Lung (tissue), 12 donors: ENCODE measurements around the gene PHF12. TPM values are rescaled to one million over a fixed set of nuclear protein-coding genes. Genes with fewer than 3 reads are reported as not detected.

Experiments used
- ATAC-seq: fragments of 200-7000 bp; cut with Tn5 transposase; one replicate; pipeline ENCODE4 v1.9.1; 2020; ENCODE audit warnings: moderate number of reproducible peaks; ENCODE audit not compliant: insufficient read depth, low FRiP score
- DNase-seq, 3 donors: peaks; one replicate each; pipeline ENCODE4 v3.0.0-alpha.2; 2013 to 2017
- H3K27ac ChIP-seq, 2 donors: one replicate each; pipeline ENCODE4 v1.5.1; 2013; ENCODE audit warnings: mild to moderate bottlenecking in 2 of 2, moderate library complexity in 2 of 2, control low read depth in 1 of 2, inconsistent platforms in 1 of 2, low read depth in 1 of 2, low read length in 1 of 2
- H3K27me3 ChIP-seq, 3 donors: one replicate each; pipeline ENCODE4 v1.5.1; 2013; ENCODE audit warnings: low read length in 2 of 3; ENCODE audit not compliant: control insufficient read depth in 3 of 3, insufficient read depth in 3 of 3
- H3K36me3 ChIP-seq, 4 donors: one replicate each; pipeline ENCODE4 v1.5.1; 2013; ENCODE audit warnings: low read length in 4 of 4, mild to moderate bottlenecking in 1 of 4, moderate library complexity in 1 of 4; ENCODE audit not compliant: control insufficient read depth in 4 of 4, insufficient read depth in 4 of 4
- H3K4me1 ChIP-seq, 5 donors: one replicate each; pipeline ENCODE4 v1.5.1; 2013; ENCODE audit warnings: low read length in 5 of 5, mild to moderate bottlenecking in 2 of 5, moderate library complexity in 1 of 5; ENCODE audit not compliant: control insufficient read depth in 5 of 5, insufficient read depth in 5 of 5
- H3K4me3 ChIP-seq: one replicate; pipeline ENCODE4 v1.5.1; 2013; ENCODE audit warnings: mild to moderate bottlenecking, control low read depth, moderate library complexity
- H3K9ac ChIP-seq, 2 donors: one replicate each; pipeline ENCODE4 v1.5.1; 2013; ENCODE audit warnings: low read length in 2 of 2, control low read depth in 1 of 2; ENCODE audit not compliant: insufficient read depth in 1 of 2
- H3K9me3 ChIP-seq, 4 donors: one replicate each; pipeline ENCODE4 v1.5.1; 2013; ENCODE audit warnings: low read length in 3 of 4, mild to moderate bottlenecking in 1 of 4, moderate library complexity in 1 of 4; ENCODE audit not compliant: control insufficient read depth in 4 of 4, insufficient read depth in 3 of 4
- CTCF ChIP-seq: IDR thresholded peaks from 2 replicates; pipeline ENCODE4 v1.5.1; 2012; ENCODE audit warnings: mild to moderate bottlenecking; ENCODE audit errors: control extremely low read depth, extremely low read depth
- WGBS, 2 donors: extraction: QIAGEN DNeasy Blood & Tissue Kit; methylation state at CpG; one replicate each; pipeline ENCODE4 v1.1.7; 2013; 5-methylcytosine and 5-hydroxymethylcytosine counted together
- polyA plus RNA-seq, 2 donors: library from polyadenylated mRNA; stranded (reverse); fragments of 200-250 nt; gene quantifications; one replicate each; pipeline ENCODE4 v1.2.1, GENCODE V29; 2013
- total RNA-seq, 2 donors: library from RNA; depleted of rRNA in 1 of 2; stranded (reverse); fragments of >200 nt in 1 of 2; gene quantifications; one replicate each; pipeline ENCODE4 v1.2.1, GENCODE V29; 2014 to 2021
- donor health status: control.
- donor health status: control.
- donor health status: Bipolar disorder and iron deficiency.
- donor health status: healthy.
- donor health status: DM: yes; HTN: yes; CAD: no.

The PHF12 gene
- total and polyA plus RNA-seq, 4 donors: 12.6 to 59.1 (median 37.3) TPM

DNA sequence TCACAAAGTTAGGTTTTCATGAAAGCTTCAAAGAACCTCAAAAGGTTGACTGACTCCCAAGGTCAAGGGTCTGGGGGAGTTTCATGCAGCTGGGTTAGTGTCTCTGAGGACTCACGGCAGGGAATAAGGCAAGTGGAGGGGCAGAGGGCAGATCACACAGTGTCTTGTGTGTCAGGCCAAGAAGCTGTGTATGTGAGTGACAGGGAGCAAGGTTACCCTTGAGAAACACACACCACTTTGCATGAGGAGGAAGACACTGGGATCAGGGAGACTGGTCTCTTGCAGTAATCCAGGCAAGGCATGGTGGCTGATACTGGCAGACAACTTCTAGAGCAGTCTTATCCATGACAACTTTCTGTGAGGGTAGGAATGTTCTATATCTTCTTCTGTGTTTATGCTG lies 60.1 kb downstream of the PHF12 start:
- TF ChIP-seq CTCF: no peak
- DNase-seq (no peak), ATAC-seq (no peak)
- Histone ChIP-seq H3K9ac (no peak overlapping the region), H3K9me3 (no peaks in the 10 kb centered on the region), H3K4me1 (peaks cover 0 to 20% (median 0%) of the 10 kb centered on the region in 5 donors), H3K36me3 (peaks cover 0 to 26% (median 4%) of the 10 kb centered on the region in 4 donors), H3K27ac (no peak overlapping the region), H3K27me3 (no peaks in the 10 kb centered on the region), H3K4me3 (no peak overlapping the region)
- WGBS, 2 donors: 90% methylated on average over 1 of the region's 1 CpG

- DNase-seq (no peak), ATAC-seq (no peak)
- peaks cover 0 to 18% (median 0%) of the 10 kb centered on the region in 5 donors for H3K4me1 ChIP-seq
- H3K4me3 ChIP-seq: no peak overlapping the region
- H3K9ac ChIP-seq: no peak overlapping the region
- TF ChIP-seq CTCF: no peak
- WGBS, 2 donors: 74 to 85% methylated on average over 5 of the region's 5 CpGs
- H3K27ac ChIP-seq: no peak overlapping the region
- H3K9me3 ChIP-seq: no peaks in the 10 kb centered on the region
- no peaks in the 10 kb centered on the region for H3K27me3 ChIP-seq
- peaks cover 0 to 34% (median 8%) of the 10 kb centered on the region in 4 donors for H3K36me3 ChIP-seq
These were observed 61.3 kb downstream of the PHF12 start for GRCh38 chr17:28889996-28890395.

GRCh38 chr17:28888832-28889231 lies 62.5 kb downstream of the PHF12 start:
- WGBS, 2 donors: 94 to 96% methylated on average over 7 of the region's 7 CpGs
- Histone ChIP-seq H3K27ac (no peak overlapping the region), H3K4me1 (peaks cover 0 to 15% (median 0%) of the 10 kb centered on the region in 5 donors), H3K9me3 (no peaks in the 10 kb centered on the region), H3K4me3 (no peak overlapping the region), H3K9ac (no peak overlapping the region), H3K36me3 (peaks cover 0 to 45% (median 14%) of the 10 kb centered on the region in 4 donors), H3K27me3 (no peaks in the 10 kb centered on the region)
- DNase-seq (no peak), ATAC-seq (no peak)
- TF ChIP-seq CTCF: no peak

DNA sequence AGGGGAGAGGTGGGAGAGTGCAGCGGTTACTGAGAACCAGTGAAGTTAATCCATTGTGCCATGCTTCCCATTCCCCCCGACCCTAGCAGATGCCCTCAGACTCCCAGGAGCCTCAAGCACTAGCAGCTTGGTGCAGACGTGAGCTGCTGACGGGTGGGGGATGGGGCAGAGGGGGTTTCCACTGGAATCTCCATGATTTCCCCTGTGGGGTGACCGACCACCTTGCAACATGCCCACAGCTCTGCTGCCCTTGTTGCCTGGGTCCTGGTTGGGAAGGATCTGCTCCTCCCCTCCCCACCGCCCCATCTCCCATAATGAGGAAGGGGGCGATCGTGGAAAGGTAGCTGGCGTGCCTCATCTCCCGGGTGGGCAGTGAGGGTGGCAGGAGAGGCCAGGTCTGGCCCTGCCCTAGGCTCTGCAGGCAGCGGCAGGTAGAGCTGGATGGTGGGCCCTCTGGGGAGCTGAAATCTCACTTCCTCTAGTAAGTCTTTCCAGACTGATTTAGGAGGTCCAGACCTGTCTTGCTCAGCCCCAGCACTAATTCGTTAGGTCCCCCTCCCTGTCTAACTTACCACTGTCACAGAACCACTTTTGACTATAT lies 63.3 kb downstream of the PHF12 start:
- 87 to 90% methylated on average over 12 of the region's 12 CpGs for WGBS, 2 donors
- Histone ChIP-seq H3K27ac (no peak overlapping the region), H3K9me3 (no peaks in the 10 kb centered on the region), H3K4me3 (no peak overlapping the region), H3K36me3 (peaks cover 0 to 52% (median 16%) of the 10 kb centered on the region in 4 donors), H3K27me3 (no peaks in the 10 kb centered on the region), H3K9ac (no peak overlapping the region), H3K4me1 (peaks cover 0 to 12% (median 0%) of the 10 kb centered on the region in 5 donors)
- DNase-seq (no peak), ATAC-seq (no peak)
- TF ChIP-seq CTCF: no peak
